GM10248 (cell line): ENCODE results near the gene WNT5A.
A peak's percentile ranks its signal among the peaks of the same experiment; 100 is the strongest.
"Not testable (repeated sequence)": the region's sequence is repeated elsewhere in the genome, so short reads cannot be mapped to it uniquely, and the experiment has no call there.

Source experiments
- CTCF ChIA-PET: fragments of 300-600 bp; sonication (Branson Sonifier 250); formaldehyde crosslinking; extraction: SDS; loops from one replicate; lab custom pipeline; 2021; ENCODE audit warnings: antibody characterized with exemption; lab: Yijun Ruan, JAX
- POLR2A ChIA-PET: fragments of 350-650 bp; sonication (Branson Sonifier 250); formaldehyde crosslinking; extraction: SDS; loops from one replicate; lab custom pipeline; 2020; ENCODE audit warnings: antibody characterized with exemption; lab: Yijun Ruan, JAX
- DNase-seq: peaks from one replicate; pipeline ENCODE4 v3.0.0; 2012; ENCODE audit errors: extremely low spot score
- TF ChIP-seq, protein P1 (sequence below): IDR thresholded peaks from 2 replicates; pipeline ENCODE4 v1.5.1; 2012; ENCODE audit warnings: mild to moderate bottlenecking, low read depth; ENCODE audit errors: extremely low read depth, missing control alignments, control extremely low read depth

WNT5A gene

DNA sequence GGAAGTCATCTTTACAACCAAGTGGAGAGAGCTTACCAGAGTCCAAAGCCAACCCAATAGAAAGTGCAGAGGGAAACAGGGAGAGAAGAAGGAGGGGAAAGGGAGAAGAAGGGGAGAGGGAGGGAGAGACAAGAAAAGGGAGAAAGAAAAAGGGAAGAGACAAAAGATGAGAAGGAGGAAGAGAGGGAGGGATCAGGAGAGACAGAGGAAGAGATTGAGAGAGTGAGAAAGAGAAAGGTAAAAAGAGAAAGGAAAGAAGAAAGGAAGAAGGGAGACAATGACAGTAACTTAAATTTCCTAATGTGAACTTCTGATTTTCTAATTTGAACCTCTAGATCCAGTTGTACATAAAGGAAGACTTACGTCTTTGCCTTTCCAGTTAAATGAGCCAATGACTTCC lies 20.7 kb upstream of the WNT5A start:
- TF ChIP-seq, protein P1, sequence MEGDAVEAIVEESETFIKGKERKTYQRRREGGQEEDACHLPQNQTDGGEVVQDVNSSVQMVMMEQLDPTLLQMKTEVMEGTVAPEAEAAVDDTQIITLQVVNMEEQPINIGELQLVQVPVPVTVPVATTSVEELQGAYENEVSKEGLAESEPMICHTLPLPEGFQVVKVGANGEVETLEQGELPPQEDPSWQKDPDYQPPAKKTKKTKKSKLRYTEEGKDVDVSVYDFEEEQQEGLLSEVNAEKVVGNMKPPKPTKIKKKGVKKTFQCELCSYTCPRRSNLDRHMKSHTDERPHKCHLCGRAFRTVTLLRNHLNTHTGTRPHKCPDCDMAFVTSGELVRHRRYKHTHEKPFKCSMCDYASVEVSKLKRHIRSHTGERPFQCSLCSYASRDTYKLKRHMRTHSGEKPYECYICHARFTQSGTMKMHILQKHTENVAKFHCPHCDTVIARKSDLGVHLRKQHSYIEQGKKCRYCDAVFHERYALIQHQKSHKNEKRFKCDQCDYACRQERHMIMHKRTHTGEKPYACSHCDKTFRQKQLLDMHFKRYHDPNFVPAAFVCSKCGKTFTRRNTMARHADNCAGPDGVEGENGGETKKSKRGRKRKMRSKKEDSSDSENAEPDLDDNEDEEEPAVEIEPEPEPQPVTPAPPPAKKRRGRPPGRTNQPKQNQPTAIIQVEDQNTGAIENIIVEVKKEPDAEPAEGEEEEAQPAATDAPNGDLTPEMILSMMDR = no peak
- POLR2A ChIA-PET = no interaction called here
- DNase-seq = no peak
- CTCF ChIA-PET = interaction anchor here (0.8 to 0.9 kb wide), 2 partner anchors 16 to 20 kb away, joined by 3 read pairs; no protein-coding TSS in a partner anchor

DNA sequence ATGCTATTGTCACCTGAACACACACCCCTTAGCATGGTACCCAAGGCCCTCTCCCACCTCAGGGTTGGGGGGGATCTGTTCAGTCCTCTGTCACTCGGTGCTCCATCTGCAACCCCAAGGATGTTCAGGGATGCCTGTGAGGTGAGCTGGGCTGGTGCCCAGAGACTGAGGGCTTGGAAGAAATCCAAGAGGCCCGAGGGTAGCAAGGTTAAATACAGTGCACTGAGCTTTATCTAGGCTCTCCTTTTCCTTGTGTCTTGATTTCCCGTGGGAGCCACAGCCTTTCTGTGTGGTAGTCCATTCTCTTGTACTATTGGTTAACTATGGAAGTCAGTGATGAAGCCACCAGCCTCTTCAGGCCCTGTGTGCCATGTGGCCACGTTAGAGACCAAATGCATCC lies 18.7 kb upstream of the WNT5A start:
- no peak for DNase-seq
- TF ChIP-seq, protein P1 = no peak
- POLR2A ChIA-PET = no interaction called here
- CTCF ChIA-PET = interaction anchor here (0.8 to 2.5 kb wide), 3 partner anchors 9 to 215 kb away, joined by 3 to 8 read pairs (median 3); no protein-coding TSS in a partner anchor

DNA sequence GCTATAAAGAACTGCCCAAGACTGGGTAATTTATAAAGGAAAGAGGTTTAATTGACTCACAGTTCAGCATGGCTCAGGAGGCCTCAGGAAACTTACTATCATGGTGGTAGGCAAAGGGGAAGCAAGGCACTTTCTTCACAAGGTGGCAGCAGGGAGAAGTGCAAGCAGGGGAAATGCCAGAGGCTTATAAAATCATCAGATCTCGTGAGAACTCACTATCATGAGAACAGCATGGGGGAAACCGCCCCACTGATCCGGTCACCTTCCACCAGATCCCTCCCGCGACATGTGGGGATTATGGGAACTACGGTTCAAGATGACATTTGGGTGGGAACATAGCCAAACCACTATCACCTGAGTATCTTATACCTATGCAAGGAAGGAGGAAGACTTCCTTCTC lies 18.0 kb upstream of the WNT5A start:
- CTCF ChIA-PET = interaction anchor here (1.0 to 2.5 kb wide), 2 partner anchors 182 to 216 kb away, joined by 3 to 8 read pairs; no protein-coding TSS in a partner anchor
- POLR2A ChIA-PET, DNase-seq: not testable (repeated sequence)
- TF ChIP-seq, protein P1 = peak; percentile 18

GRCh38 chr3:55501905-55502304 lies 14.8 kb upstream of the WNT5A start:
- ChIA-PET POLR2A (no interaction called here), CTCF (interaction anchor here (1.2 to 1.8 kb wide), 3 partner anchors 9 to 219 kb away, joined by 5 to 6 read pairs (median 5); no protein-coding TSS in a partner anchor)
- DNase-seq = no peak
- TF ChIP-seq, protein P1 = no peak

DNA sequence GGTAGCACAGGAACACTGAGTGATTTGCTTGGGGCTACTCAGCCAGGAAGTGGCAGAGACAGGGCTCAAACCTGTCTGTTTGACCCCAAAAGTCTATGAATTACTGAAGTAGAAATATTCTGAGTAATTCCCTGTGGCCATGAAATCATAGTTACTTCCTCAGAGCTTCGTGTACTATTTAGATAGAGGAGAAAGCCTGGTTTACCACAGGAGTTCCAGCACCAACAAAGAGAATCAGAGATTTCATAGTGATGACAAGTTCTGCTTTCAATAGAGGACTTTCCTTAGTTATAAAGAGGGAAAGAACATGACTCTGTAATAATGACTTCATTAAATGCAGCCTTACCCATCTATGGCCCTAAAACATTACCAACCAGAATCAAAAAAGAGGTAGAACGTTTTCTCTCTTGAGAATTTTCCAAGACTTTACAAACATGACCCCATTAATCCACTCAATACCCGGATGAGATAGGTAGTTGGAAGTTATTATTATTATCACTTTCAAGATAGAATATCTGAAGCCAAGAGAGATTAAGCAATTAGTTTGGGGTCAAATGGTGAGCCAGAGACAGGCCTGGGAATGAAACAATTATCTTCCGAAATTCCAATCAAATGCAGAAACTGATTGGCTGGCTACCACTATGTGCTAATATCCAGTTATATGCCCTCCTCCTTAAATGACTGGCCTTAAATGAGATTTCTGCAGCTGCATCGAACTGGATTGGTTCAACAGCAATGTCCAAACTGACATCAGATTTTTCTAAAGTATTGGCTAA lies 13.6 kb upstream of the WNT5A start:
- POLR2A ChIA-PET = no interaction called here
- DNase-seq = no peak
- TF ChIP-seq, protein P1 = no peak
- CTCF ChIA-PET = interaction anchor here (0.9 to 1.8 kb wide), 3 partner anchors 8 to 221 kb away, joined by 3 to 6 read pairs (median 4); no protein-coding TSS in a partner anchor

- CTCF ChIA-PET = no interaction called here
- TF ChIP-seq, protein P1 = no peak
Measured at GRCh38 chr3:55498520-55498919, 11.4 kb upstream of the WNT5A start.

More at GRCh38 chr3:55498520-55498919, 11.4 kb upstream of the WNT5A start:
- no peak for DNase-seq
- POLR2A ChIA-PET = no interaction called here
